ENCODE measurements around the gene PDK1. TPM values are rescaled to one million over a fixed set of nuclear protein-coding genes. Genes with fewer than 3 reads are reported as not detected.
"Not testable (repeated sequence)": the region's sequence is repeated elsewhere in the genome, so short reads cannot be mapped to it uniquely, and the experiment has no call there.

PDK1 gene
- total RNA-seq, 1 donor from 2014 or later: 22.0 TPM

DNA sequence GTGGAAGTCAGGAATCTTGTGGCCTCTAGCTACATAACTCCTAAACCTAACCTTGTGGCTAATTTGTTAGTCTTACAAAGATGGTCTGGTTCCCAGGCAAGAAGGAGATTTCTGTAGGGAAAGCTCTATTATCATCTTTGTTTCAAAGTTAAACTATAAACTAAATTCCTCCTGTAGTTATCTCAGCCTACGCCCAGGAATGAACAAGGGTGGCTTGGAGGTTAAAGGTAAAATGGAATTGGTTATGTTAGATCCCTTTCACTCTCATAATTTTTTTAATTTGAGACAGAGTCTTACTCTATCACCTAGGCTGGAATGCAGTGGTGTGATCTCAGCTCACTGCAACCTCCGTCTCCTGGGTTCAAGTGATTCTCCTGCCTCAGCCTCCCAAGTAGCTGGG is 24.6 kb upstream of the PDK1 start:
- Mint-ChIP-seq H3K4me3 (ENCODE audit: unreplicated experiment) (no peak overlapping the region), H3K4me1 (ENCODE audit: low read depth, unreplicated experiment) (no peaks in the 10 kb centered on the region), H3K27ac (ENCODE audit: unreplicated experiment) (no peak overlapping the region), H3K27me3 (ENCODE audit: unreplicated experiment) (peaks cover 9% of the 10 kb centered on the region), H3K9me3 (ENCODE audit: unreplicated experiment) (peaks cover 12% of the 10 kb centered on the region), H3K36me3 (ENCODE audit: unreplicated experiment) (peaks cover 14% of the 10 kb centered on the region)
- TF ChIP-seq, protein P1, sequence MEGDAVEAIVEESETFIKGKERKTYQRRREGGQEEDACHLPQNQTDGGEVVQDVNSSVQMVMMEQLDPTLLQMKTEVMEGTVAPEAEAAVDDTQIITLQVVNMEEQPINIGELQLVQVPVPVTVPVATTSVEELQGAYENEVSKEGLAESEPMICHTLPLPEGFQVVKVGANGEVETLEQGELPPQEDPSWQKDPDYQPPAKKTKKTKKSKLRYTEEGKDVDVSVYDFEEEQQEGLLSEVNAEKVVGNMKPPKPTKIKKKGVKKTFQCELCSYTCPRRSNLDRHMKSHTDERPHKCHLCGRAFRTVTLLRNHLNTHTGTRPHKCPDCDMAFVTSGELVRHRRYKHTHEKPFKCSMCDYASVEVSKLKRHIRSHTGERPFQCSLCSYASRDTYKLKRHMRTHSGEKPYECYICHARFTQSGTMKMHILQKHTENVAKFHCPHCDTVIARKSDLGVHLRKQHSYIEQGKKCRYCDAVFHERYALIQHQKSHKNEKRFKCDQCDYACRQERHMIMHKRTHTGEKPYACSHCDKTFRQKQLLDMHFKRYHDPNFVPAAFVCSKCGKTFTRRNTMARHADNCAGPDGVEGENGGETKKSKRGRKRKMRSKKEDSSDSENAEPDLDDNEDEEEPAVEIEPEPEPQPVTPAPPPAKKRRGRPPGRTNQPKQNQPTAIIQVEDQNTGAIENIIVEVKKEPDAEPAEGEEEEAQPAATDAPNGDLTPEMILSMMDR (IDR thresholded peaks at IDR 0.05; ENCODE audit: partially characterized antibody, unreplicated experiment): no peak
- DNase-seq: no peak

DNA sequence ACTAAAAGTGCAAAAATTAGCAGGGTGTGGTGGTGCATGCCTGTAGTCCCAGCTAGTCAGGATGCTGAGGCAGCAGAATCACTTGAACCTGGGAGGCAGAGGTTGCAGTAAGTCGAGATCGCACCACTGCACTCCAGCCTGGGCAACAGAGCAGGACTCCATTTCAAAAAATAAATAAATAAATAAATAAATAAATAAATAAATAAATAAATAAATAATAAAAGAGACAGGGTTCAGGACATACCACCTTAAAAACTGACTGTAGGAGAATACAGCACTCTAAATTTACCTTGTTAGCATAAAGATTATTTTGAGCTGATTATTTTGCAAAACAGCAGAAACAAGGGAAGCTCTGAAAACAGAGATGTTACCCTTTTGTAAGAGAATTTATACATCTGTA is 23.4 kb upstream of the PDK1 start:
- not testable (repeated sequence) for DNase-seq; H3K4me1 Mint-ChIP-seq (ENCODE audit: low read depth, unreplicated experiment); H3K4me3 Mint-ChIP-seq (ENCODE audit: unreplicated experiment); H3K27ac Mint-ChIP-seq (ENCODE audit: unreplicated experiment); H3K27me3 Mint-ChIP-seq (ENCODE audit: unreplicated experiment)
- peaks cover 14% of the 10 kb centered on the region for H3K36me3 Mint-ChIP-seq (ENCODE audit: unreplicated experiment)
- peaks cover 11% of the 10 kb centered on the region for H3K9me3 Mint-ChIP-seq (ENCODE audit: unreplicated experiment)

DNA sequence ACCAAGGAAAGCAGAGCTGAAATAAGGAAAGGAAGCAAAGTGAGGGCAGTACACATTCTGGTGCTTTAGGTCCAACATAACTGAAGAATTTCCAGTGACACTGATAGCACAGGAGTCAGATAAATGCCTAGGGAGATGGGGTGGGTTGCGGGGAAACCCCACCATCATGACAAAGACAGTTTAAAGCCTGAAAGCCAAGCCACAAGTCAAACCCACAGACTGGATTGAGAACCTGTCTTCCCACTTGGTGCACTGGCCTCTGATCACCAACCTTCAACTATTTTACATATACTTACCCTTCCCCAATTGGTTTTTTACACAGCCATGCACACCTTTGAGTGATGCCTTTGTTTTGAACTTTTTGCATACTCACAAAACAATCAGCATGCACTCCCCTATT is 22.2 kb upstream of the PDK1 start:
- no peak for DNase-seq
- H3K36me3 Mint-ChIP-seq (ENCODE audit: unreplicated experiment): peaks cover 14% of the 10 kb centered on the region
- H3K4me3 Mint-ChIP-seq (ENCODE audit: unreplicated experiment): no peak overlapping the region
- TF ChIP-seq, protein P1 (IDR thresholded peaks at IDR 0.05; ENCODE audit: partially characterized antibody, unreplicated experiment): no peak
- peaks cover 7% of the 10 kb centered on the region for H3K27me3 Mint-ChIP-seq (ENCODE audit: unreplicated experiment)
- H3K4me1 Mint-ChIP-seq (ENCODE audit: low read depth, unreplicated experiment): no peaks in the 10 kb centered on the region
- H3K9me3 Mint-ChIP-seq (ENCODE audit: unreplicated experiment): peaks cover 9% of the 10 kb centered on the region
- no peak overlapping the region for H3K27ac Mint-ChIP-seq (ENCODE audit: unreplicated experiment)

DNA sequence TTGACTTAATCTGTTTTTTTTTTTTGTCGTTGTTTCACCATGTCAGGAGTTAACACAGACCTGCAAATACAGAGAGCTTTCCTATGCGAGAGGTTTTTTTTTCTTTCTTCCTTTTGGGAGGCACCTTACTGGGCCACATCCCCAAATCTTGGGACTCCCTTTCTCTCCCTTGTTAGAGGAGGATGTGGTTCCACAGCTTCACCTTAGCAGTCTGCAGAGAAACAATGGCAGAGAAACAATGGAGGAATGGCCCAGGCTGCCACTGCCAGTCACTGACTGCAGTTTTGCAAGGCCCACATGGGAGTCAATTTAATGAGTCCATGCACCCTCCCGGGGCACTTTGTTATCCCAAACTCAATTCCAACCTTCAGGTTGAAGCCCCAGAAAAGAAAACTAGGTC is 20.8 kb upstream of the PDK1 start:
- Mint-ChIP-seq H3K4me3 (ENCODE audit: unreplicated experiment) (no peak overlapping the region), H3K27me3 (ENCODE audit: unreplicated experiment) (peaks cover 9% of the 10 kb centered on the region), H3K36me3 (ENCODE audit: unreplicated experiment) (peaks cover 18% of the 10 kb centered on the region), H3K27ac (ENCODE audit: unreplicated experiment) (no peak overlapping the region), H3K4me1 (ENCODE audit: low read depth, unreplicated experiment) (no peaks in the 10 kb centered on the region), H3K9me3 (ENCODE audit: unreplicated experiment) (peaks cover 14% of the 10 kb centered on the region)
- TF ChIP-seq, protein P1 (IDR thresholded peaks at IDR 0.05; ENCODE audit: partially characterized antibody, unreplicated experiment): no peak
- no peak for DNase-seq

DNA sequence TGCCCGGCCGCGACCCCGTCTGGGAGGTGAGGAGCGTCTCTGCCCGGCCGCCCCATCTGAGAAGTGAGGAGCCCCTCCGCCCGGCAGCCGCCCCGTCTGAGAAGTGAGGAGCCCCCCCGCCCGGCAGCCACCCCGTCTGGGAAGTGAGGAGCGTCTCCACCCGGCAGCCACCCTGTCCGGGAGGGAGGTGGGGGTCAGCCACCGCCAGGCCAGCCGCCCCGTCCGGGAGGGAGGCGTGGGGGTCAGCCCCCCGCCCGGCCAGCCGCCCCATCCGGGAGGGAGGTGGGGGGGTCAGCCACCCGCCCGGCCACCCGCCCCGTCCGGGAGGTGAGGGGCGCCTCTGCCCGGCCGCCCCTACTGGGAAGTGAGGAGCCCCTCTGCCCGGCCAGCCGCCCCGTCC is 18.0 kb upstream of the PDK1 start:
- Mint-ChIP-seq H3K9me3 (ENCODE audit: unreplicated experiment) (peaks cover 18% of the 10 kb centered on the region), H3K36me3 (ENCODE audit: unreplicated experiment) (peaks cover 32% of the 10 kb centered on the region)
- not testable (repeated sequence) for DNase-seq; H3K4me3 Mint-ChIP-seq (ENCODE audit: unreplicated experiment); H3K27me3 Mint-ChIP-seq (ENCODE audit: unreplicated experiment); H3K27ac Mint-ChIP-seq (ENCODE audit: unreplicated experiment); H3K4me1 Mint-ChIP-seq (ENCODE audit: low read depth, unreplicated experiment)

DNA sequence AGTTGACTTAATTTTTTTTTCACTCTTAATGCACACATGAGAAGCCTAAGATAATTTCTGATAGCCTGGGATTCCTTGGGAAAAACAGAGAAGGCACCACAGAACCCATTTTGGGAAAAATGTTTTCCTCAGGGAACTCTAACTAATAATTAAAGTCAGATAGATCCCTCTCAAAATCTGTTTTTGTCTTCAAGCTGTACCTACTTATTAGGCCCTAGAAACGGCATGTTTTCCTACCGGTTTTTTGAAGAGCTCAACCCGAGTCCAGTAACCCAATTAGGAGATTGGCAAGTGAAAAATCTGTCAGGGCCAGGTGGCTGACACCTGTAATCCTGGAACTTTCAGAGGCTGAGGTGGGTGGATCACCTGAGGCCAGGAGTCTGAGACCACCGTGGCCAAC is 16.1 kb upstream of the PDK1 start:
- DNase-seq: no peak
- Mint-ChIP-seq H3K9me3 (ENCODE audit: unreplicated experiment) (peaks cover 19% of the 10 kb centered on the region), H3K36me3 (ENCODE audit: unreplicated experiment) (peaks cover 42% of the 10 kb centered on the region), H3K4me3 (ENCODE audit: unreplicated experiment) (no peak overlapping the region), H3K4me1 (ENCODE audit: low read depth, unreplicated experiment) (no peaks in the 10 kb centered on the region), H3K27me3 (ENCODE audit: unreplicated experiment) (peaks cover 6% of the 10 kb centered on the region), H3K27ac (ENCODE audit: unreplicated experiment) (no peak overlapping the region)
- TF ChIP-seq, protein P1 (IDR thresholded peaks at IDR 0.05; ENCODE audit: partially characterized antibody, unreplicated experiment): no peak
